B cell (primary cell): ENCODE measurements around the gene FRMD4B.

Experiments
- EZH2 ChIP-seq: IDR thresholded peaks from 2 replicates; pipeline ENCODE4 v1.6.1; 2012; ENCODE audit warnings: borderline replicate concordance, low read depth, mild to moderate bottlenecking, moderate library complexity, low read length; ENCODE audit not compliant: insufficient read depth, poor library complexity, severe bottlenecking
- TF ChIP-seq, protein P1 (sequence below): fragments of 200-600 bp; IDR thresholded peaks from one replicate; pipeline ENCODE4 v1.8.0; 2022; ENCODE audit warnings: antibody characterized with exemption, mild to moderate bottlenecking

DNA sequence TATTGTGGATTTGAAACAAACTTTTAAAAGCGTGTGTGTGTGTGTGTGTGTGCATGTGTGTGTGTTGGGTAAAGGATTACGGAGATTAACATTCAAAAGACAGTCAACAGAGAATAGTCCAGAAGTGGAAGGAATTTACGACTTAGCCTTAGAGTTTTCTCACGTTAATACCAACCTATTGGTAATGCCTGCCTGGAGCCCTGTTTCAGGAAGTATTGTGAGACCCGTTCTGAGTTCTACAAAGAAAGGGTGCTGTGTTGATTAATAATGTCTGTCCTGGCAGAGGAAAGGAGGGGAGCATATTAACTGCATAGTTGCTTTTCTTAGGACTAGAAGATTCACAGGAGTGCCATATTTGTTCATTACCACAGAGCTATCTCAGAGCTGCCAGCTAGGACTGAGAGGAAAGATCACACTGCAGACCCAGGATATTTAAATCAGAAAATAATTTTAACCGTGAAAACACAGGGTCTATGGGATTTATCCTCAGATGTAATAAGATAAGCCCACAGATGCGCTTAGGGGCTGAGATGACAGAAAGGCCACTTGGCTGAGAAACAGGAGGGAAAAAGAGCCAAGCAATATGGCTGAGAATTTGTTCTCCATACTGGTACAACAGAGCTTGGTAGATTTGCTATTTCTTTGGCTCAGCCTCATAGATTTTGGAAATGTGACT lies 40.5 kb upstream of the FRMD4B start:
- TF ChIP-seq, protein P1, sequence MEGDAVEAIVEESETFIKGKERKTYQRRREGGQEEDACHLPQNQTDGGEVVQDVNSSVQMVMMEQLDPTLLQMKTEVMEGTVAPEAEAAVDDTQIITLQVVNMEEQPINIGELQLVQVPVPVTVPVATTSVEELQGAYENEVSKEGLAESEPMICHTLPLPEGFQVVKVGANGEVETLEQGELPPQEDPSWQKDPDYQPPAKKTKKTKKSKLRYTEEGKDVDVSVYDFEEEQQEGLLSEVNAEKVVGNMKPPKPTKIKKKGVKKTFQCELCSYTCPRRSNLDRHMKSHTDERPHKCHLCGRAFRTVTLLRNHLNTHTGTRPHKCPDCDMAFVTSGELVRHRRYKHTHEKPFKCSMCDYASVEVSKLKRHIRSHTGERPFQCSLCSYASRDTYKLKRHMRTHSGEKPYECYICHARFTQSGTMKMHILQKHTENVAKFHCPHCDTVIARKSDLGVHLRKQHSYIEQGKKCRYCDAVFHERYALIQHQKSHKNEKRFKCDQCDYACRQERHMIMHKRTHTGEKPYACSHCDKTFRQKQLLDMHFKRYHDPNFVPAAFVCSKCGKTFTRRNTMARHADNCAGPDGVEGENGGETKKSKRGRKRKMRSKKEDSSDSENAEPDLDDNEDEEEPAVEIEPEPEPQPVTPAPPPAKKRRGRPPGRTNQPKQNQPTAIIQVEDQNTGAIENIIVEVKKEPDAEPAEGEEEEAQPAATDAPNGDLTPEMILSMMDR, result no peak
- no peak for TF ChIP-seq EZH2
